GM21786 (cell line): ENCODE results near the gene C15orf62.

Experiments used
- ATAC-seq: cut with Tn5 transposase; IDR thresholded peaks from one replicate; pipeline ENCODE4 v1.9.1; 2021; ENCODE audit not compliant: unreplicated experiment

C15orf62 gene

DNA sequence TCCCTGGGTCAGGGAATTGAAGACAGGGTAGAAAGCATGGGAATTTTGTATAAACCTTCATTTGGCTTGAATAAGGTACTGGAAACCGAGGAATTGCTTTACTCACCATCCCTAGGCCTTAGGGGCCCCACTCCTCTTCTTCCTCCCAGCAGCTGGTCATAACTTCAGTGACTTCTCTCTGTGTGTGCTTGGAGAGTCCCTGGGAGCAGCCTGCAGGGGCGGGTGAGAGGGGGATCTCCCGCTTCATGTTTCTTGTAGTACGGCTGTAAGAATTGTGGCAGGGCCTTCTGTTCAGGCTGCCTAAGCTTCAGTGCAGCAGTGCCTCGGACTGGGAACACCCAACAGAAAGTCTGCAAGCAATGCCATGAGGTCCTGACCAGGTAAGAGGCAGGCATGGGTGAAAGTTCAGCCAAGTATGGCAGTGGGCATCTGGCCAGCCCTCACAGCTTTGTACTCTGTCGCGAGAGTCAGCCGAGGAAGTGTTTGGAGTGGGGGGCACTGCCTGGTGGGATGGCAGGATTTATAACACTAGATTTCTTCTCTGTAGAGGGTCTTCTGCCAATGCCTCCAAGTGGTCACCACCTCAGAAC lies 39.2 kb downstream of the C15orf62 start:
- ATAC-seq = no peak

GRCh38 chr15:40812721-40813425 lies 43.1 kb downstream of the C15orf62 start:
- ATAC-seq = no peak

GRCh38 chr15:40815042-40815698 lies 45.4 kb downstream of the C15orf62 start:
- no peak for ATAC-seq

- no peak for ATAC-seq
These were observed 49.3 kb downstream of the C15orf62 start for GRCh38 chr15:40819048-40819447.

DNA sequence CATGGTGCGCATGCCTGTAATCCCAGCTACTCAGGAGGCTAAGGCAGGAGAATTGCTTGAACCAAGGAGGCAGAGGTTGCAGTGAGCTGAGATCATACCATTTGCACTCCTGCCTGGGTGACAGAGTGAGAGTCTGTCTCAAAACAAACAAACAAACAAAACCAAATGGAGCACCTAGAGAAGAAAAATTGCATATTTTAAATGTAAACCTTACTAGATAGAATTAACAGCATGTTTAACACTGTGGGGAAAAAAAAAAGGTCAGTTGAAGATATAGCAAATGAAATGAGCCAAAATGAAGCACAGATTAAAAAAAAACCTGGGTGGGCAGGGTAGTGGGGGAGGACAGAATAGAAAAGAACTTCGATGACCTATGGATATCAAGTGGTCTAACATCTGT lies 51.4 kb downstream of the C15orf62 start:
- no peak for ATAC-seq
